ENCODE data around the gene CNTNAP4.

Gene CNTNAP4

DNA sequence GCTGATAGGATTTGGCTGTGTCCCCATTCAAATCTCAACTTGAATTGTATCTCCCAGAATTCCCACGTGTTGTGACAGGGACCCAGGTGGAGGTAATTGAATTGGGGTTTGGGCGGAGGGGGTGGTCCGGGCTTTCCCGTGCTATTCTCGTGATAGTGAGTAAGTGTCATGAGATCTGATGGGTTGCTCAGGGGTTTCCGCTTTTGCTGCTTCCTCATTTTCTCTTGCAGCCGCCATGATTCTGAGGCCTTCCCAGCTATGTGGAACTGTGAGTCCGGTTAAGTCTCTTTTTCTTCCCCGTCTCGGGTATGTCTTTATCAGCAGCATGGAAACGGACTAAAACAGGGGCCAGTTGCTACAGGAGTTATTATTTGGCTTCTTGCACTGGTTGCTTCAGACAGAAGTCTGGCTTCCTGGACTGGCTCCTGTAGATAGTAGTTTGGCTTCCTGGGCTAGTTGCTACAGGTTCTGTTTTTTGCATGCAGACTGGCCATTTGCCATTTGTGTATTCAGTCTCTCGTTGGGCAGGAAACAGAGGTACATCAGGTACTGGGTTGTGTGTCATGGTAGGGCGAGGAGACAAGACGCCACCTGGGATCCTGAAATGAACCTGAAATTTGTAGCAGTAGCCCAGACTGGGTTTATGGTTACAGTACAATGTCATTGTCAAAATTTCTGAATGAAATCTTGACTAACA lies 32.6 kb downstream of the CNTNAP4 start:
- DNase-seq (ENCODE audit: low read depth in 2 of 2), result no peak

DNA sequence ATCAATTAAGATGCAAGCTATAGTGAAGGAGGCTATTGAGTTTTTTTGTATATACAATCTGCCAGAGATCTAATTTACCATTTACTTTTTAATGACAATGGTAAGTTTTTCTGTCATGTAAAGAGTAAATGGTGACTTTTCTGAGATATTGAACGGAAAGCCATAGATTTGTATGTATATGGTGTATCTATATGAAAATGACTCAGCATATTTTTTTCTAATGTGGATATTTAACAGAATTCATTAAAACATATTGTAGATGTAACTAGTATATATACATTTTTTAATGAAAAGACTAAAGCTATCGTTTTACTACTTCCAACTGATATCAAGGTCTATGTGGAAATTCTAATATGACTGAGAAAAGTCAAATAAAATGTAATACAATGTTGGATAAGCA lies 34.1 kb downstream of the CNTNAP4 start:
- DNase-seq (ENCODE audit: low read depth in 2 of 2), result no peak

DNA sequence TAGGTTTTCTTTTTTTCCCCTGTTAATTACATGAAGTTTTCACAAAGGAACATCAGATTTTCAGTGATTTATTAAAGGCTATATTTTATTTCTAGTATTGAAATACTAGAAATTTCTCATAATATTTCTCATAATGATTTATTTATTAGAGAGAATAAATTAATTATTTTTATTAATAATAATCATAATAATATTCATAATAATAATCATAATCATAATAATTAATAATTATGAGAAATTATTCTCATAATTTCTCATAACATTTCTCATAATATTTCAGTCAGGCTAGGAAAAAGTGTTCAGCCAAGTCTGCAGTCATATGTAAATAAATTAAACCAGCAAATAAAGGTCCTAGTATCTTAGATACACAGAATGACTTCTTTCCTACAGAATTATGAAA lies 41.4 kb downstream of the CNTNAP4 start:
- DNase-seq (ENCODE audit: low read depth in 2 of 2), result no peak

DNA sequence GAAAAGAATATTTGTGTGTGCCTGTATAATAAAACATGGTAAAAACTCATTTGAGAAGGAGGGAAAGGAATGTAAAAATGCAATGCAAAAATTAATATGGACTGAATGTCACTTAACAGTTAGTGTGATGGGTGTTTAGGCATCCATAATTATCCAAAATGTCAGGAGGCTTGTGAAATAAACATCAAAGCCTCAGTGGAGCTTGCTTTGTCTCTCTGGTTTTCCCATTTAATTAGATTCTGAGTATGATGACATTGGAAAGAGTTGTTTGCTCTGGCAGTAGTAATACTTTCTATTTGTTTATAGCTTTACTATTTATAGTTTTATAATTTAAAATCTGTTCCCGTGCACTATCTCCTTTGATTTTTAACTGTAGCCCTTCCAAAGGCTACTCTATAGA lies 51.9 kb downstream of the CNTNAP4 start:
- no peak for DNase-seq (ENCODE audit: low read depth in 2 of 2)

DNA sequence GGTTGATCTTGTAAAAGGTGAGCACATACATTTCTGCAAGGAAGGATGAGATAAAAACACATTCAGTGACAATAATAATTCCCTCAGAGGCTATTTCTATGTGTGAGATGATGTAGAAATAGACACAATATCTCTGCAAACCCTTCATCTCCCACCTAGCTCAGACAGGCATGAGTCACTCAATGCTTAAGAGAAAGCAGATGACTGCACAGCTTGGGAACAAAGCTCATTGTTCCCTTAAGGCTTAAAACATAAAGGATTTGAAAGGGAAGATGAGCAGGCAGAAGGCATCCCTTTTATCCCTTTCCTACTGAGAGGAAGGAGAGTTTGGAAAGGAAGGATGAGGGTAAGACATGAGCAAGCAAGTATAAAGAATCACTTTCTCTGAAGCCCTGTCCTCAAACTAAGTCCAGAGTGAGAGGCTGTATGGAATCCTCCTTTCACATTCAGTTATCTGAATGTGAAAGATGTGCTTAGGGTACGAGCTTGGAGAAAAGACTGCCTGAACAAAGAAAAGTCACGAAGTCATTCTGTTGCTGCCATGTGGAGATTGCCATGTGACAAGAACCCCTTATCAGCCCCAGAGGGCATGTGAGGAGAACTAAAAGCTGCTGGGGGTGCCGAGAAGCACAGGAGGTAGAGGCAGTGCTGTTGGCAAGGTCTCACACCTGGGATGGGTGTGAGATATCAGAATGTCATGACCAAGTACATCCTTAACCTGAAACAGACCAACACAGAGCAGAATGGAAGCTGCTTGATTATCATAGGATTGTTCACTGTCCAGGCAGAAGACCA lies 58.2 kb downstream of the CNTNAP4 start:
- DNase-seq (ENCODE audit: low read depth in 2 of 2), result no peak

DNA sequence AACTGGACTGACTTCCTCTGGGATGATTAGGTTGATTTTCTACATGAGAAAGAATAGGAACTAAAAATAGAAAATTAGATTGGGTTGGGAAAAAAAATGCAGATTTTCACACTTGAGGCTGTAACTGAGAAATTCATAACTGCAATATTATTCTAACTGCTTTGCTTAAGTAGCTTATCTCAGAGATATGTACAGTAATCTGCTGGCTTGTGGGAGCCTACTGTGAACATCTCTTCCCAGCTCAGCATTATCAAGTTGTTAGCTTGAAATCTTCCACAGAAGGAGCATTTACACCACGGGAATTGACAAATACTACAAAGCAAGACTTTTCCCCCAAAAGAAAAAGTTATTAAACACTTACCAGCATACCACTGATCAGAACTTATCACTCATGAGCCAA lies 58.9 kb downstream of the CNTNAP4 start:
- DNase-seq (ENCODE audit: low read depth in 2 of 2), result no peak

DNA sequence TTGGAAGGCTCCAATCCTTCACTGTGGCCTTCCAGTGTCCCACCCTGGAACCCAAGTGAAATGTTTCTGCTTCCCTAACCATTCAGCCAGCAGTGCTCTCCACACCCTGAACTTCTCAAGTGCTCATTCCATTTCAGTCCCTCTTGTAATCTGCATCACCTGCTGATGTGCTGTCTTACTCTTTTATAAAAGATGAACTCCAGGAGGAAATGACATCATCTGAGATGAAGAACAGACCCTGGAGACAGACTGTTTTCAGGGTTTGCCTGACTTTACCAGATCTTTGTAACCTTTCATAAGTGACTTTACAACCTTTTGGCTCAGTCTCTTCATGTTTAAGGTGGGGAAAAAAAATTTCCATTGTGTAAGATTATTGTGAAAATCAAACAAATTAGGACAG lies 61.3 kb downstream of the CNTNAP4 start:
- no peak for DNase-seq (ENCODE audit: low read depth in 2 of 2)

DNA sequence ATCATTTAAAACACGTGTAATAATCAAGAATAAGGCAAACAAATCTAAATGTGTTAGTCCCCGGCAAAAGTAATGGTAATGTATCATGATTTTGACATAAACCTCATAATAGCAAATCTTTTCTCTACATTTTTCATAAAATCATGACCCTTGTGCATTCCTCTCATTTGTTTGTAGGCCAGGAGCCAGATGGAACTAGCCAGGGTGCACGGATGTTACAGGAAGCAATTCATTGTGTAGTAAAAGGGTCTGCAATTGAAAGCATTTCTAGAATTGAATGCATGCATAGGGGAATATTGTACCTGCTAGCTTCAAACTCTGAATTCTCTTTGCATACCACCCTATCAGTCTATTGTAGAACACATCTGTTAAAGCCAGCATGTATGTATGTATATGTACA lies 66.6 kb downstream of the CNTNAP4 start:
- DNase-seq (ENCODE audit: low read depth in 2 of 2), result no peak

DNA sequence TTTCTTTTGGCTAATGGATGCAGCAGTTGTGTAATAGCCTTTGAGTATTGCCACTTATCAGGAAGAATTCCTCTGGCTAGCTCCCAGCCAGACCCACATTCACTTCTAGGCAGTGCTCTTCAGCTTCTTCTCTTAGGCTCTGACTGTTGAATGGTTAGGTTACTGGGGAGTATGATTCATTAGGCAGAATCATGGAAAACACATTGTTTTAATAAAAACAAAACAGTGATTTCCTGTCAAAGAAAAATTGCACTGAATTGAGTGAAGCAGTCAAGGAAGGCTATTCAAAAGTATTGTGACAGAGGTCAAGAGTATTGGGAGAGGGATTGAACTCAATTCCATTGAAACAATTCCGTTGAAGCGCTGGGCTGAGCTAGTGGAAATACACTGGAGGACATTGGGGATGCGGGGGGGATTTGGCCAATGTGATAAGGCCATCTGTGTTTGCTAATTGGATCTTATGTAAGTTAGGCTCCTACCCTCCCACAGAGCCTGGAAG lies 68.0 kb downstream of the CNTNAP4 start:
- no peak for DNase-seq (ENCODE audit: low read depth in 2 of 2)

DNA sequence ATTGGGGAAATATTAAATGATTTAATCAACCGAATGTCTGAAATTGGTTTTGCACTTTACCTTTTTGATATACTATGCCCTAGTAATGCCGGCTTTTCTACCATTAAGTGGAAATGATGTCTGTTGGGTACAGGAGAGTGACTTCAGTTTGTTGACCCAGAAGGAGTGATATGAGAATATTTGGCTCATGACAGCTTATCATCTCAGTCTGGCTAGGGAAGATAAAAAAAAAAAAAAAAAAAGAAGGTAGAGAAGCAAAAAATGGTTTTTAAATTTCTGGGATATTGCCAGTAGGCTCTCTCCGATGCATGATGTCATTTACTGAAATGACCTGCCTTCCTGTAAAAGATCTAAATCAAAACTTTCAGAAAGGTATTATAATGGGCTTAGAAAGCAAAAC lies 69.0 kb downstream of the CNTNAP4 start:
- no peak for DNase-seq (ENCODE audit: low read depth in 2 of 2)

DNA sequence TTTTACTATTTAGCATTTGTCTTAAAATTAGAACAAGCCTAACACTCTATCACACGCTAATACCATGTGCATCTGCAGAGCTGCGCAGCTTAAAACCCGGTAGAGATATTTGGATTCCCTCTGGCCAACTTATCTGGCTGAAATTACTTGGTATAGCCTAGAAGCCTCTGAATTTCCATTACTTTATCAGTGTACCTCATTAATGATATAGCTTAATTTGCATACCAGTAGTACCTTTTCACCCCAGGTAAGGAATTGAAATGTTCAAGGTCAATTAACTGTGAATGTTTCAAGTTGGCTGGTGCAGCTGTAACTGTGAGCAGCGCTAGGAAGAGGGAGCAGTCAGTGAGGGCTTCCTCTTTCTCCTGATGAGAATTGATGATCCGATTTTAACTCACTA lies 74.2 kb downstream of the CNTNAP4 start:
- DNase-seq (ENCODE audit: low read depth in 2 of 2), result no peak

DNA sequence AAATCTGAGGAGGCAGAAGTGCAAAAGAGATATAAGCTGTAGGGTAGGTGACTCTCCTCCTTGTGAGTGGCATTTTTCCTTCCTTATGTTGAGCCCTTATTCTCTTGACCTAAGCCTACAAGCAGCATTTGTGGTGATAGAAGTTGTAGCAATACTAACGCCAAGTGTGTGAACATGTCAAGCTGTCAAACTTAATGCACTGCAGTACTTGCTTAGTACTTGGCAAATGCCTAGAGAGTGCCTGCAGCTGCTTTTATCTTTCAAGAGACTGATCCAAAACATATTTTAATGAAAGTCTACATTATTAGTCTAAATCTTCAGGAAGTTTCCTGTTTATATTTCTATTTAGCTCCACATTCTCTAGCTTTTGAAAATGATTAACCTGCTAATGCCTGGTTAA lies 83.2 kb downstream of the CNTNAP4 start:
- DNase-seq (ENCODE audit: low read depth in 2 of 2), result no peak

DNA sequence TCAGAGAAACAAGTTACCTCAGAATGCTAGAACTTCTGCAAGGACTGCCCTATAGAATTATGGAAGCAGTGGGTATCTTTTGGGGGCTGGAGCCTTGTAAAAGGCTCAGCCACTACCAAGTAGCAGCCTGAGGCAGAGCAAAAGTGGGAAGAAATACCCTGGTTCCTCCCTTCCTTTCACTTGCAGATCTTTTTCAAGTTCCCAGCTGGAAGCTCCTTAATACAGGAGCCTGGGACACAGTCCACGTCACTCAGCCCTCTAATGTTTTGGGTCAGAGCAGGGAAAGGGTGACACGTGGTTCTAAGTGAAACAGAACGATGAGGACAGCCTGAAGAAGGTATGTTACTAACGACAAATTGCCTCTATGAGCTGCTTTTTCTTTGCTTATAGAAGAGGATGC lies 93.1 kb downstream of the CNTNAP4 start:
- DNase-seq (ENCODE audit: low read depth in 2 of 2), result no peak

DNA sequence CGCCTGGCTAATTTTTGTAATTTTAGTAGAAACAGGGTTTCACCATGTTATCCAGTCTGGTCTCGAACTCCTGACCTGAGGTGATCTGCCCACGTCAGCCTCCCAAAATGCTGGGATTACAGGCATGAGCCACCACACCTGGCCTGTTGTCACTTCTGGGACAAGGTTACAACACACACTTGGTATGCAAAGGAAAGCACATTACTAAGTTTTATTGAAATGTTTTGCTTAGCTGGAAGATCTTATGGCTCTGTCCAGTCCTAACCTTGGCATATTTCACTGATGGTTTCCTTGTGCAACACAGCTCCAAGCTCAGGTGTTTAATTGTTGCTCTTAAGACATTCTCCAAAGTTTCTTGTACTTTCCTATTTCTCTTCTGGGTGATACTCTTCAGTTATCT lies 94.2 kb downstream of the CNTNAP4 start:
- DNase-seq (ENCODE audit: low read depth in 2 of 2), result no peak

DNA sequence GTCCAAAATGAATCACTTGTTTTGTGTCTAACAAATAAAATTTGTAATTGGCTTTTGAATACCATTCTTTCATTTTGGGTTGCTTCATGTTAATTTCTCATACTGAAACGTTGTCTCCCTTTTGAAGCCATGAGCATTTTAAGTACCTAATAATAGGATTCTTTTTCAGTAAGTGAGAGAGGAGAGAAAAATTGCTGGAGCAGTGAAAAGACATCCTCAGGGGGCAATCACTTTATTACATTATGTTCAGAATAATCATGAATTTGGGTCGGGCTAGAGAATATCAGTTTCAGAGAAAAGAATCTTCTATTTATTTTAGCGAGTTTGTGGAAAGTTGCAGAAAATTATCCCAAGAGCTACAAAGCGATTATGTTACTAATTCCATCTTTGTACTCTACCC lies 96.8 kb downstream of the CNTNAP4 start:
- no peak for DNase-seq (ENCODE audit: low read depth in 2 of 2)

DNA sequence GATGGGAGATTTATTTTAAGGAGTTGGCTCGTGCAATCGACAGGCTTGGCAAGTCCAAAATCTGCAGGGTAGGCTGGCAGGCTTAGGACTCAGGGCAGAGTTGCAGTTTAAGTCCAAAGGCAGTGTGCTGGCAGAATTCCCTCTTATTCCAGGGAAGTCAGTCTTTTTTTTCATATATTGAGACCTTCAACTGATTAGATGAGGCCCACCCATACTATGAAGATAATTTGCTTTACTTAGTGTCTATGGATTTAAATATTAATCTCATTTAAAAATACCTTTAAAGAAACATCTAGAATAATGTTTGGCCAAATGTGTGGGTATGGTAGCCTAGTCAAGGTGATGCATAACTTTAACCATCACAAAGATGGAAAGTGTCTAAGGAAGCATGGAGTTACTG lies 99.8 kb downstream of the CNTNAP4 start:
- no peak for DNase-seq (ENCODE audit: low read depth in 2 of 2)

DNA sequence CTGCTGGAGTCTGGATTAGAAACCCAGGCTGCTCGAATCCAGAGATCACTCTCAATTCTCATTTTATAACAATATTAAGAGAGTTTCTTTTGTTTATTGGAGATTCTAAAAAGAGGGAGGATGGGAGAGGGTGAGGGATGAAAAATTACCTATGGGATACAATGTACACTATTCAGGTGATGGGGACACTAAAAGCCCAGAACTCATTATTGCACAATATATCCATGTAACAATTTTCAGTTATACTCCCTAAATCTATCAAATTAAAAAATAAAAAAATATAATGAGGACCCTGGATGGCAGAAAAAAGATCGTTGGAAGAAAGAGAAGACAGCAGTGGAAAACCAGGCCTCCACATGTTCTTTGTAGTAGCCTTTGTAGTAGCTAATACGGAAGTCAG lies 100.8 kb downstream of the CNTNAP4 start:
- DNase-seq (ENCODE audit: low read depth in 2 of 2), result no peak

DNA sequence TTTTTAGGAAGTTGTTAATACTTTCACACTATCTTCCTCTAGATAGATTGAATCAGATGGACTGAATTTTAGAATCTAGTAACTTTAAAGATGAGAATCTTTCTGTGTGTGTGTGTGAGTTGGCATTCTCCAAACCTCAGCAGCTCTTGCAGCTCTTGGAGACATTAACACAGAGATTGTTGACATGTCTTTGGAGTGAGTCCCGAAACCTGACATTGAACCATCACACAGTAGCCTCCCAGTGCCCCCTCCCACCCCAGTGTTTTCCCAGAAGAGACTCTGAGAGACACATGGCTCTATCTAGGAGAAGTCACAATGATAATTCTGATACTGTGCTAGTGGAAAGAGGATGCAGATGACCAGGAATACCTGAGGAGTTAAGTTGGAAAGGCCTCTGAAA lies 103.9 kb downstream of the CNTNAP4 start:
- no peak for DNase-seq (ENCODE audit: low read depth in 2 of 2)

DNA sequence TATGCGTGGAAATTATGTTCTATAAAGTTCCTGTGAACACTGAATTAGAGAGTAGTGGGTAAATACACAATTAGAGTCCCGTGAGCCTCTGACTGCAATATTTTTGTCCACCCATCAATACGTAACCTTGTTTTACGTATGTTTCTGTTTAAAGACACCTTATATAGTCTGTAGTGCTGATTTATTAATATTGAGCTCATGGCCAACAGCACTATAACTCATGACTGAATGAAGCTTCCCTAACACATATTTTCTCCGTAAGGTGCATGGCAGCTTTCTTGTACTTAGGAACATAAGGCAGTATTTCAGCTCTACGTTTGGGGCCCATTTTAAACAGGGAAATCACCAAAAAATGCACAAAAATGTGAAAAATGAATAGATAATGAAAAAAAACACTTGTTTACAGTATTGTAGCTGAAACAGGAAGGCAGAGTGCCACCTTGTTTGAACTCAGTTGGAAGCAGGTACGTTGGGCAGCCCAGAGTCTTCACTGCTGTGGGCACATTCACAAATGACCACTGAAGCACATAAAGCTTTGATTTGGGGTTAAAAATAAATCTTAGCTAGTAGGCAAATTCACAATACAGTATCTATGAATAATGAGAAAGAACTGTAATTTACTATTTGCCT lies 108.5 kb downstream of the CNTNAP4 start:
- no peak for DNase-seq (ENCODE audit: low read depth in 2 of 2)

DNA sequence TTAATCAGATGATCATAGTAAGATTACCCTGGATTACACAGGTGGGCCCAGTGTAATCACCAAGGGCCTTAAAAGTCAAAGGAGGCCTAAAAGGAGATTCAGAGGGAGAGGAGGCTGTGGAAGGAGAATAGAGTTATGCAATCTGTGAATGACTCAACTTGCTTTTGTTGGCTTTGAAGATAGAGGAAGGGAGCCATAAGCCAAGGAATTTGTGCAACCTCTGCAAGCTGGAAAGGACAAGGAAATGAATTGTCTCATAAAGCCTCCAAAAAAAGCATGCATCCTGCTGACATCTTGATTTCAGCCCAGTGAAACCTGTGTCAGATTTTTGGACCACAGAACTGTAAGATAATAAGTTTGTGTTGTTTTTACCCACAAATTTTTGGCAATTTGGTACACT lies 109.6 kb downstream of the CNTNAP4 start:
- no peak for DNase-seq (ENCODE audit: low read depth in 2 of 2)

DNA sequence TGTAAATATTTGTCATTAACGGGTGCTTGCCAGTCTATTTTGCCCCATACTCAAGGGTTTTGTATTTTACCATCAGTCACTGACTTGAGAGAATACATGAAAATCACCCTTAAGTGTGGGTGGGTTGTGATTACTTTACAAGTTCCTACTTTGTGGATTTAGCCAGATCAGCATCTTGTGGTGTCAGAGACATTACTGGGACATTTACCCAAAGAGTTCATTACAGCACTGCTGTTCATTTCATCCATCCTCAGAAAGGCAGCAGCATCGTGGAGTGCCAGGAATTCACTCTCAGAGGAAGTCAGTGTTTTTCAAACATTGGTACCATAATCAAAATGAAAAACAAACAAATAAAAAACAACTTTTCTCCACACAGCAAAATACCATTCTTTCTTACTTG lies 110.8 kb downstream of the CNTNAP4 start:
- no peak for DNase-seq (ENCODE audit: low read depth in 2 of 2)

DNA sequence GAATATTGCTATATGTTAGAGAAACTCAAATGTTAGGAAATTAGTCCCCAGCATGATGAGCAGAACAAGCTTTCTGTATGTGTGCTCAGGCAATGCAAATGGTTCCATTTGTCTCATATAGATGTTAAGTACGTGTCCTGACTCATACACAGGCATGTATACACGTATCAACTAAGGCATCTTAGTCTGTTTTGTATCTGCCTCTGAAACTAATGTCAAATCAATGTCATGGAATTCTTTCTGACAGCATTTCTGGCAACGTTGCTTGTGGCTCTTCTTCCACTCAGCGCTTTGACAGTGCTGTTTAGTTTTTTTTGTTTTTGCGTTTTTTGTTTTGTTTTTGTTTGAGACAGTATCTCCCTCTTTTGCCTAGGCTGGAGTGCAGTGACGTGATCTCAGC lies 111.9 kb downstream of the CNTNAP4 start:
- DNase-seq (ENCODE audit: low read depth in 2 of 2), result no peak

DNA sequence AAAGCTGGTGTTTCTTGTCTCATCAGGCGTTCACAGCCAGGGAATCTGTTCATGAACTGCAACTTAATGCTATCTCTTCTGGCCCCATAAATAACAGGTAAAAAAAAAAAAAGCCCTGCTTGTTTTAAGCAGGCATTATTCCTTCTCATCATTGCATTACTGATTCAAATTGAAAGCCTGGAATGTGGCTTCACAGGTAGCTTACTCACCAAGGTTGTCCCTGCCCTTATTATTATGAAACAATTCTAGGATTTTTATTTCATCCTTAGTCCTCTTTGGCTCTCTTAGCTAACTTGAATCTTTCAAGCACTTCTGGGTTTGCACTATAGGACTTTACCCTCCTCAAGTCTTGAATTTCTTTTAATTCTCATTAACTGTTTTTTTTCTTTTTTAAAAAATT lies 113.3 kb downstream of the CNTNAP4 start:
- DNase-seq (ENCODE audit: low read depth in 2 of 2), result no peak
